ENCODE results near the gene GART. TPM values are rescaled to one million over a fixed set of nuclear protein-coding genes. Genes with fewer than 3 reads are reported as not detected.
A peak's percentile ranks its signal among the peaks of the same experiment; 100 is the strongest.
"Not testable (repeated sequence)": the region's sequence is repeated elsewhere in the genome, so short reads cannot be mapped to it uniquely, and the experiment has no call there.

GART gene
- total RNA-seq, 1 donor from 2014 or later: 88.2 TPM

DNA sequence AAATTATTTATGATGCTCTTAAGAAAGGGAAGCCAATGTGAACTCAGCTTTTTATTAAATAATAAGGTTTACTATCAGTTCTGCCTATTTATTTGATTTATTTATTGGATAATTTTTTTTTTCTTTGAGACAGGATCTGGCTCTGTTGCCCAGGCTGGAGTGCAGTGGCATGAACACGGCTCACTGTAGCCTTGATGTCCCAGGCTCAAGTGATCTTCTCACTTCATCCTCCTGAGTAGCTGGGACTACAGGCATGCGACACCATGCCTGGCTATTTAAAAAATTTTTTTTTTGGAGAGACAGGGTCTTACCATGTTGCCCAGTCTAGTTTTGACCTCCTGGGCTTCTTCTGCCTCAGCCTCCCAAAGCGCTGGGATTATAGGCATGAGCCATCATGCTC is 29.4 kb downstream of the GART start:
- DNase-seq: no peak

GRCh38 chr21:33511639-33512038 is 30.3 kb downstream of the GART start:
- DNase-seq: no peak

GRCh38 chr21:33510826-33511225 is 31.1 kb downstream of the GART start:
- DNase-seq: peak; percentile 2

DNA sequence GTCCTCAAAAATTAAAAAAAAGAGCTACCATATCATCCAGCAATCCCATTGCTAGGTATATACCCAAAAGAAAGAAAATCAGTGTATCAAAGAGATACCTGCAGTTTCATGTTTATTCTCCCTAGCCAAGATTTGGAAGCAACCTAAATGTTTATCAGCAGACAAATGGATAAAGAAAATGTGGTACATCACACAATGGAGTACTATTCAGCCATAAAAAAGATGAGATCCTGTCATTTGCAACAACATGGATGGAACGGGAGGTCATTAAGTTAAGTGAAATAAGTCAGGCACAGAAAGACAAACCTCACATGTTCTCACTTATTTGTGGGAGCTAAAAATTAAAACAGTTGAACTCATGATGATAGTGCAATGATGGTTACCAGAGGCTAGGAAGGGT is 34.9 kb downstream of the GART start:
- DNase-seq: not testable (repeated sequence)

GRCh38 chr21:33505833-33506232 is 36.1 kb downstream of the GART start:
- no peak for DNase-seq

DNA sequence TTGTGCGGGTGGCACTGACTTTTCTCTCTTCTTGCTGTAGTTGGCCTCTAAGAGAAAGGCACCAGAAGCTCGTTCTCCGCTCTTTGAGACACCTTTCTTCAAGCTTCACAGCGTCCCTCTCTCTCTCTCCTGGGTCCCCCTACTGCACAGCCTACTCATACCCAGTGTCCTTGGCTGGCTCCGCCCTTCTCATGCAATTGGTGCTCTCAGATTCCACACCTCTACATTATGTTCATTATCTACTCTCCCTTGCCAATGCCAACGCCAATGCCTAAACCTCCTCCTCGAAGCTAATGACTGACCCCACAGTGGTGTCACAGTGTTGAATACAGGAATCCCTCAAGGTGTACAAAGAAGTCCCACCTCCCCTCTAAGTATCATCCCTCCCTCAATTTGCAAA is 45.6 kb downstream of the GART start:
- DNase-seq: no peak

- DNase-seq: no peak
Measured at GRCh38 chr21:33495743-33496142, 46.2 kb downstream of the GART start.

GRCh38 chr21:33493756-33494155 is 48.2 kb downstream of the GART start:
- no peak for DNase-seq

DNA sequence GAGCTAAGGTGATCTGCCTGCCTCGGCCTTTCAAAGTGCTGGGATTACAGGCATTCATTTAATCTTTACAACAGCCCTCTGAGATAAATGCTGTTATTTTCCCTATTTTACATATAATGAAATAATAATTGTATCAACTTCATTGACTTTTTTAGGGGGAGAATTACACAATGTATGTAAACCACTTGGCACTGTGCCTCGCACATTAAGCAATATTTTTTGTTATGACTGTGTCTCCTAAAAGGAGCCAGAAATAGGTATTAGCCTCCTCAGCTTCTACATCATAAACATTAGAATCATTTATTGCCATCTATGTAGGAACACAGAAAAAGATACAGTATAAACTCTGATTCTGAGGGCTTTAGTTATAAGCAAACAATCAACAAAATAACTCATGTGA is 49.3 kb downstream of the GART start:
- DNase-seq: no peak

- DNase-seq: peak; percentile 98
Measured at GRCh38 chr21:33491373-33492102, 50.4 kb downstream of the GART start, which contains the start of gene DNAJC28. Gene DNAJC28, minus strand, starts transcription at chr21:33491716. Its CDS starts 2,323 bp downstream, at chr21:33489393.

- no peak for DNase-seq
Measured at GRCh38 chr21:33490991-33491372, 50.9 kb downstream of the GART start.

DNA sequence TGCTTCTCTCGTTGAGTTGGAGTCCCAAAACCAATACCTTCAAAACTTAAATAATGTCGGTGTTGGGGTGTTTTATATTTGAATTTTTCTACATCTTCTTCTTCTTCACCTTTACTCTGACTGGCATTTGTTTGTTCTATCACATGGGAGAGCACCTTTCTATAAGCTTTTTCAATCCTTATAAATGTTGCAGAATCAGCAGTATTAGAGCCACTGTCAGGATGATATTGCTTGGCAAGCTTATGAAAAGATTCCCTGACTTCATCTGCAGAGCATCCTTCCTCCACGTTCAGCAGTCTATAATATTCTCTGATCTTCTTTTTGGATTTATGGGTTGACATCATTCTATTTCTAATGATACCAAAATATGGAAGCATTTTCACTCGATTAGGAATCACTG is 53.0 kb downstream of the GART start:
- no peak for DNase-seq

- no peak for DNase-seq
Measured at GRCh38 chr21:33487996-33488395, 53.9 kb downstream of the GART start.

DNA sequence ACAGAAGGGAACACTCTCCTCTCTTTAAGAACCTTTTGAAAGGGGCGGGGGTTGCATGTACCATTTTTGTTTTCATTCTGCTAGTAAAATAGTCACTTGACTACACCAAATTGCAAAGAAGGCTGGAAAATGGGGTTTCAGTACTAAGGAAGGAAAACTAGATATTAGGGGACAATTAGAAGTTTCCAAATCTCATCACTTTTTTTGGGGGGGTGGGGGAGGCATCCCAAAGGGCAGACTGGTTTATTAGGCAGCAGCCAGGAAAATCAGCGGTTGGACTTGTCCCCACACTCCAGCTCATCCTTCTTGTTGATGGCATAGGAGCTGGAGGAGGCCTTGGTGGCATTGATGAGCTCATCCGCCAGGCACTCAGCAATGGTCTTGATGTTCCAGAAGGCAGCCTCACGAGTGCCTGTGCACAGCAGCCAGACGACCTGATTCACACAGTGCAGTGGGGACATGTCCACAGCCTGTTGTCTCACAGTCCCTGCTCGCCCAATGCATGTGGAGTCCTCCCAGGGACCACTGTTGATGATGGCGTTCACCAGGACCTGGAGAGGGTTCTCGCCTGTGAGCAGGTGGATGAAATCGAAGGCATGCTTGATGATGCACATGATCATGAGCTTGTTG is 60.5 kb downstream of the GART start:
- DNase-seq: no peak

- no peak for DNase-seq
Measured at GRCh38 chr21:33480481-33481103, 61.3 kb downstream of the GART start.

GRCh38 chr21:33479679-33480480 is 62.0 kb downstream of the GART start, which contains the start of gene TMEM50B:
Gene TMEM50B, minus strand, starts transcription at chr21:33479974. Its CDS starts 11,089 bp downstream, at chr21:33468885.
- DNase-seq: peak; percentile 98

GRCh38 chr21:33478935-33479678 is 62.8 kb downstream of the GART start:
- peak; percentile 45 for DNase-seq

DNA sequence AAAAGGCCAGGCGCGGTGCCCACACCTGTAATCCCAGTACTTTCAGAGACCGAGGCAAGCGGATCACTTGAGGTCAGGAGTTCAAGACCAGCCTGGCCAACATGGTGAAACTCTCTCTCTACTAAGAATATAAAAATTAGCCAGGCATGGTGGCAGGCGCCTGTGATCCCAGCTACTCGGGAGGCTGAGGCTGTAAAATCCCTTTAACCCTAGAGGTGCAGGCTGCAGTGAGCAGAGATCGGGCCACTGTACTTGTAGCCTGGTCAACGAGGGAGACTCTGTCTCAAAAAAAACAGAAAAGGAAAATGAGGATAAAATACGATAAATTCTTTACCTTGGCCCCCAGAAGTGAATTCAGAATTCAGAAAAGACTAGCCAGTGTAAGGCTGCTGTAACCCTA is 63.7 kb downstream of the GART start:
- DNase-seq: no peak

- DNase-seq: no peak
Measured at GRCh38 chr21:33477066-33477465, 64.9 kb downstream of the GART start.

GRCh38 chr21:33473344-33473743 is 68.6 kb downstream of the GART start:
- no peak for DNase-seq

GRCh38 chr21:33470701-33471100 is 71.2 kb downstream of the GART start:
- DNase-seq: no peak

DNA sequence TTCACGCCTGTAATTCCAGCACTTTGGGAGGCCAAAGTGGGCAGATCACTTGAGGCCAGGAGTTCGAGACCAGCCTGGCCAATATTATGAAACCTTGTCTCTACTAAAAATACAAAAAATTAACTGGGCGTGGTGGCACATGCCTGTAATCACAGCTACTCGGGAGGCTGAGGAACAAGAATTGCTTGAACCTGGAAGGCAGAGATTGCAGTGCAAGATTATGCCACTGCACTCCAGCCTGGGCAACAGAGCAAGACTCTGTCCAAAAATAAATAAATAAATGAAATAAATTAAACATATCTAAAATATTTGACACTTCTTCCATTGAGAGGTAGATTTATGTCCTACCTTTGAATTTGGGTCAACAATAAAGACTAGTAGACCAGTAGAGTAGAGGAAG is 72.7 kb downstream of the GART start:
- not testable (repeated sequence) for DNase-seq
